H9 (cell line): ENCODE data around the gene ABCC3. TPM values are rescaled to one million over a fixed set of nuclear protein-coding genes. Genes with fewer than 3 reads are reported as not detected.

Source experiments
- DNase-seq: peaks from one replicate; pipeline ENCODE4 v3.0.0-alpha.2; 2017
- H2AFZ ChIP-seq: one replicate; pipeline ENCODE4 v1.6.1; 2013; ENCODE audit warnings: mild to moderate bottlenecking, low read length, control low read depth, moderate library complexity
- H2AK5ac ChIP-seq: 2 replicates; pipeline ENCODE4 v1.6.1; 2013; ENCODE audit warnings: low read length, control low read depth, mixed read lengths; ENCODE audit not compliant: insufficient read length
- H2BK120ac ChIP-seq: one replicate; pipeline ENCODE4 v1.6.1; 2013; ENCODE audit warnings: low read depth, mild to moderate bottlenecking, low read length, control low read depth, inconsistent platforms; ENCODE audit not compliant: poor library complexity, severe bottlenecking
- H2BK12ac ChIP-seq: 2 replicates; pipeline ENCODE4 v1.6.1; 2013; ENCODE audit warnings: low read length, control low read depth, mixed read lengths, low read depth; ENCODE audit not compliant: insufficient read length
- H2BK15ac ChIP-seq: 2 replicates; pipeline ENCODE4 v1.6.1; 2013; ENCODE audit warnings: low read depth, low read length, control low read depth
- H2BK20ac ChIP-seq: one replicate; pipeline ENCODE4 v1.6.1; 2013; ENCODE audit warnings: low read depth, mild to moderate bottlenecking, low read length, control low read depth, inconsistent platforms; ENCODE audit not compliant: poor library complexity, severe bottlenecking
- H2BK5ac ChIP-seq: 2 replicates; pipeline ENCODE4 v1.6.1; 2013; ENCODE audit warnings: low read length, control low read depth, mixed read lengths; ENCODE audit not compliant: insufficient read length
- H3K14ac ChIP-seq: 2 replicates; pipeline ENCODE4 v1.6.1; 2013; ENCODE audit warnings: low read length, control low read depth; ENCODE audit not compliant: insufficient read depth
- H3K18ac ChIP-seq: 2 replicates; pipeline ENCODE4 v1.6.1; 2013; ENCODE audit warnings: low read depth, mild to moderate bottlenecking, mixed read lengths, low read length, control low read depth; ENCODE audit not compliant: insufficient read length
- H3K23ac ChIP-seq: 2 replicates; pipeline ENCODE4 v1.6.1; 2013; ENCODE audit warnings: low read length, control low read depth, mixed read lengths, low read depth; ENCODE audit not compliant: insufficient read length
- H3K23me2 ChIP-seq: 2 replicates; pipeline ENCODE4 v1.6.1; 2013; ENCODE audit warnings: low read depth, mild to moderate bottlenecking, mixed read lengths, low read length, control low read depth; ENCODE audit not compliant: insufficient read length, poor library complexity, severe bottlenecking
- H3K27ac ChIP-seq: 2 replicates; pipeline ENCODE4 v1.5.1; 2013; ENCODE audit warnings: low read length, control low read depth, mixed read lengths, low read depth; ENCODE audit not compliant: insufficient read length
- H3K27me3 ChIP-seq: 2 replicates; pipeline ENCODE4 v1.6.1; 2013; ENCODE audit warnings: low read length, control low read depth, inconsistent platforms; ENCODE audit not compliant: insufficient read depth
- H3K4ac ChIP-seq: 2 replicates; pipeline ENCODE4 v1.6.1; 2013; ENCODE audit warnings: low read depth, mild to moderate bottlenecking, control low read depth, inconsistent platforms, low read length, moderate library complexity
- H3K4me1 ChIP-seq: 2 replicates; pipeline ENCODE4 v1.6.1; 2013; ENCODE audit warnings: low read length, control low read depth, inconsistent platforms; ENCODE audit not compliant: insufficient read depth
- H3K4me2 ChIP-seq: 2 replicates; pipeline ENCODE4 v1.6.1; 2013; ENCODE audit warnings: low read length, control low read depth, mixed read lengths; ENCODE audit not compliant: insufficient read length, insufficient read depth
- H3K56ac ChIP-seq: 2 replicates; pipeline ENCODE4 v1.6.1; 2013; ENCODE audit warnings: low read depth, mild to moderate bottlenecking, mixed read lengths, low read length, control low read depth; ENCODE audit not compliant: insufficient read length
- H3K79me1 ChIP-seq: 2 replicates; pipeline ENCODE4 v1.6.1; 2013; ENCODE audit warnings: low read depth, mild to moderate bottlenecking, moderate library complexity, low read length, control low read depth, inconsistent platforms; ENCODE audit not compliant: insufficient read depth, poor library complexity, severe bottlenecking
- H3K79me2 ChIP-seq: 2 replicates; pipeline ENCODE4 v1.6.1; 2013; ENCODE audit warnings: low read length, control low read depth, inconsistent platforms; ENCODE audit not compliant: insufficient read depth
- H3K9ac ChIP-seq: 2 replicates; pipeline ENCODE4 v1.6.1; 2013; ENCODE audit warnings: low read length, control low read depth, mixed read lengths; ENCODE audit not compliant: insufficient read length; ENCODE audit errors: extremely low read depth
- H3K9me3 ChIP-seq: one replicate; pipeline ENCODE4 v1.6.1; 2013; ENCODE audit warnings: low read depth, low read length, inconsistent platforms; ENCODE audit not compliant: control insufficient read depth
- H3T11ph ChIP-seq: one replicate; pipeline ENCODE4 v1.6.1; 2013; ENCODE audit warnings: mild to moderate bottlenecking, low read length, control low read depth, inconsistent platforms
- H4K20me1 ChIP-seq: one replicate; pipeline ENCODE4 v1.6.1; 2013; ENCODE audit not compliant: control insufficient read depth, insufficient read length, insufficient read depth
- H4K5ac ChIP-seq: 2 replicates; pipeline ENCODE4 v1.6.1; 2013; ENCODE audit warnings: low read depth, mild to moderate bottlenecking, mixed read lengths, low read length, control low read depth; ENCODE audit not compliant: insufficient read length
- H4K8ac ChIP-seq: replicated peaks from 2 replicates; pipeline ENCODE4 v1.6.1; 2013; ENCODE audit warnings: low read length, control low read depth, mixed read lengths, low read depth; ENCODE audit not compliant: insufficient read length
- H4K91ac ChIP-seq: 2 replicates; pipeline ENCODE4 v1.6.1; 2013; ENCODE audit warnings: low read depth, mild to moderate bottlenecking, moderate library complexity, mixed read lengths, low read length, control low read depth; ENCODE audit not compliant: insufficient read length
- H3K27ac Mint-ChIP-seq, 3 experiments: 2 replicates in 2 of 3; 3 replicates in 1 of 3; pipeline ENCODE4 v1.8.0; 2020 to 2021; ENCODE audit warnings: mixed read lengths in 3 of 3, mild to moderate bottlenecking in 1 of 3, moderate library complexity in 1 of 3
- H3K27me3 Mint-ChIP-seq: 2 replicates; pipeline ENCODE4 v1.8.0; 2021; ENCODE audit warnings: low read depth, mild to moderate bottlenecking, moderate library complexity, mixed read lengths
- H3K36me3 Mint-ChIP-seq, 3 experiments: 2 replicates in 2 of 3; 3 replicates in 1 of 3; pipeline ENCODE4 v1.8.0; 2020 to 2021; ENCODE audit warnings: low read depth in 3 of 3, mixed read lengths in 3 of 3; ENCODE audit not compliant: insufficient read depth in 1 of 3
- H3K4me1 Mint-ChIP-seq, 2 experiments: 2 replicates each; pipeline ENCODE4 v1.8.0; 2020; ENCODE audit warnings: mixed read lengths in 2 of 2
- H3K4me3 Mint-ChIP-seq, 2 experiments: 2 replicates in 1 of 2; 3 replicates in 1 of 2; pipeline ENCODE4 v1.8.0; 2020 to 2021; ENCODE audit warnings: mild to moderate bottlenecking in 2 of 2, mixed read lengths in 2 of 2, moderate library complexity in 1 of 2
- H3K9me3 Mint-ChIP-seq, 2 experiments: 2 replicates in 1 of 2; 3 replicates in 1 of 2; pipeline ENCODE4 v1.8.0; 2020; ENCODE audit warnings: mild to moderate bottlenecking in 2 of 2, mixed read lengths in 2 of 2, moderate library complexity in 1 of 2
- CTCF ChIP-seq: fragments of 200-600 bp; sonication (generic); conservative IDR thresholded peaks from 3 replicates; pipeline ENCODE4 v1.8.0; 2021; ENCODE audit warnings: antibody characterized with exemption, mild to moderate bottlenecking
- WGBS: extraction: QIAGEN DNeasy Blood & Tissue Kit; methylation state at CpG from one replicate; pipeline ENCODE4 v1.1.7; 2013; ENCODE audit warnings: missing lambda C conversion rate, low lambda C conversion rate, mixed read lengths; ENCODE audit not compliant: insufficient read length; ENCODE audit errors: extremely low coverage; 5-methylcytosine and 5-hydroxymethylcytosine counted together
- total RNA-seq: library from RNA; stranded (reverse); gene quantifications from 2 replicates; pipeline ENCODE4 v1.2.1, GENCODE V29; 2021

The ABCC3 gene
- total RNA-seq, 1 experiment from 2014 or later: 0.31 TPM

DNA sequence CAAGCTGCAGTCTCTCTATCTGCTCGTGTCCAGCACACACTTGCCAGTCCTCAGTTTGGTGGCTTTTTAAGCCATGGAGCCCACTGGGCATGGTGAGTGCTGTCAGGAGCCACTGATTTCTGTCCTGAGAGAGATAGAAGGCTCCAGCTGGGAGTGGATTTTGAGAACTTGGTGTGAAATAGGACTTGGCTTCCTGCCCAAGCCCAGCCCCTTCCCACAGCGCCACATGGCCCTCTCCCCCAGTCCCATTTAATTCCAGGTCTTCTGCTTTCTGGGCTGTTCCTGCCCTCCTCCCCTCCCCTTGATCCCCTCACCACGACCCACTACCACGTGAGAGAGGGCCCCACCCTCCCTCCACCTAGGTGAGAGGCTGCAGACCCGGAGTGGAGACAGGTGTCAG is 14.4 kb upstream of the ABCC3 start:
- H3K9me3 Mint-ChIP-seq: no peaks in the 10 kb centered on the region

More for the DNA sequence above, 14.4 kb upstream of the ABCC3 start:
- H2BK12ac ChIP-seq: no peak overlapping the region
- no peak overlapping the region for H3K14ac ChIP-seq
- H2BK20ac ChIP-seq: no peak overlapping the region
- Mint-ChIP-seq H3K27ac (no peak overlapping the region), H3K4me1 (peaks cover 19 to 49% of the 10 kb centered on the region in 2 experiments), H3K4me3 (no peak overlapping the region), H3K27me3 (peaks cover 7% of the 10 kb centered on the region), H3K36me3 (no peaks in the 10 kb centered on the region)
- TF ChIP-seq CTCF: no peak
- no peaks in the 10 kb centered on the region for H3K9me3 ChIP-seq
- H4K5ac ChIP-seq: no peak overlapping the region
- no peak overlapping the region for H4K8ac ChIP-seq
- no peak overlapping the region for H4K91ac ChIP-seq
- H2BK120ac ChIP-seq: no peak overlapping the region
- no peak for DNase-seq
- no peak overlapping the region for H2AFZ ChIP-seq
- H3T11ph ChIP-seq: no peak overlapping the region
- no peak overlapping the region for H3K18ac ChIP-seq
- no peak overlapping the region for H3K9ac ChIP-seq
- H3K4me2 ChIP-seq: no peak overlapping the region
- H3K79me2 ChIP-seq: no peaks in the 10 kb centered on the region
- no peak overlapping the region for H2BK5ac ChIP-seq
- no peak overlapping the region for H3K27ac ChIP-seq
- H3K23me2 ChIP-seq: no peaks in the 10 kb centered on the region
- H3K27me3 ChIP-seq: no peaks in the 10 kb centered on the region
- no peaks in the 10 kb centered on the region for H3K79me1 ChIP-seq
- H3K4ac ChIP-seq: no peak overlapping the region
- H4K20me1 ChIP-seq: no peaks in the 10 kb centered on the region
- no peak overlapping the region for H2AK5ac ChIP-seq
- H2BK15ac ChIP-seq: no peak overlapping the region
- WGBS: no CpG with 5 or more reads among the region's 5 CpGs
- no peak overlapping the region for H3K56ac ChIP-seq
- no peaks in the 10 kb centered on the region for H3K4me1 ChIP-seq
- H3K23ac ChIP-seq: no peak overlapping the region
